ENCODE measurements around the gene MAP6D1. TPM values are rescaled to one million over a fixed set of nuclear protein-coding genes. Genes with fewer than 3 reads are reported as not detected.
A peak's percentile ranks its signal among the peaks of the same experiment; 100 is the strongest.

MAP6D1 gene
- 1 to 10 TPM in 1 of 2 donors, under 1 TPM in 1; 1.00 to 1.4 TPM for total RNA-seq

DNA sequence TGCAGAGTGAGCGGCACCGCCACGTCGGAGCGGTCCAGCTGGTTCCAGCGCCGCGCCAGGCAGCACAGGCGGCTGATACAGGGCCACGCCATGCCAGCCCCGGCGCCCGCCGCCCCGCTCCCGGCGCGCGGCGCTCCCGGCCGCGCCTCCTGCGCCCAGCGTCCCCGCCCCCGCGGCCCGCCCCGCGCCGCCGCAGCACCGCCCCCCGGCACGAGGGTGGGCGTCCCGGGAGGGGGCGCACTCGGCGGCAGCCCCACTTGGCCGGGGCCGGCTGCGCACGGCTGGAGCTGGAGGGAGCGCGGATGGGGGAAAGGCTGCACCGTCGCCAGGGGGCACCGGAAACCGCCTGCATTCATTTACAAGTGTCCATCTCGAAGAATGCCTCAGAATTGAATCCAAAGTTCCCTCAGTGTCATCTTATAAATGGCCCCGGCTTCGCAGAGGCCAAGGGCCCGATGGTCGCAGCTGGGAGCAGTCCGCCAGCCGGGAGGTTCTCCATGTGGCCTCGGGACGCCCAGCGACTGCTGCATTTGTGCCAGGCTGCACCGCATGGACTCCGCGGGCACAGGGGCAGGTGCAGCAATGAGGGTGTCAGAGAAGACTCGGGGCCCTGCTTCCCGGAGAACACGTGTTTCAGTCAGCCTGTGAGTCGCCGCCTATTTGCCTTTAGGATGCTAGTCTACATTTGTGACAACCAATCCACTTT lies at the start of gene MAP6D1:
Gene MAP6D1, minus strand, starts transcription at position 122 of the 706 bp plus-strand sequence. Its CDS starts 30 bp downstream, at position 92.
- ATAC-seq (replicated peaks in 1 of 2) = peak; percentile 70 to 73
- Mint-ChIP-seq H3K36me3 (ENCODE audit: insufficient read depth in 2 of 2) (no peaks in the 10 kb centered on the region), H3K4me3 (peak within 1 kb of the TSS; percentile 81 to 94), H3K9me3 (no peaks in the 10 kb centered on the region), H3K27ac (peak within 1 kb of the TSS; percentile 76), H3K4me1 (ENCODE audit: low read depth) (peaks cover 8% of the 10 kb centered on the region), H3K27me3 (ENCODE audit: low read depth) (peaks cover 7% of the 10 kb centered on the region)
- peak; percentile 55 to 58 for DNase-seq

DNA sequence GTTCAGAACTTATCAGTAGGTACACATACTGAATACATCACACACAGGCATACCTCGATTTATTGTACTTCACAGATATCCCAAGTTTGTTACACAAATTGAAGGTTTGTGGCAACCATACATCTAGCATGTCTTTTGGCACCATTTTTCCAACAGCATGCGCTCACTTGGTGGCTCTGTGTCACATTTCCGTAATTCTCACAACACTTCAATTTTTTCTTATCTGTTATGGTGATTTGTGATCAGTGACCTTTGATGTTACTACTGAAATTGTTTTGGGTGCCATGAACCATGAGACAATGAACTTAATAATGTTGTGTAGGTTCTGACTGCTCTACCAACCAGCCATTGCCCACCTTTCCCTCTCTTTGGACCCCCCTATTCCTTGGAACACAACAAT lies 48.5 kb upstream of the MAP6D1 start:
- no peak overlapping the region for H3K4me3 Mint-ChIP-seq
- H3K4me1 Mint-ChIP-seq (ENCODE audit: low read depth) = peaks cover 40% of the 10 kb centered on the region
- H3K9me3 Mint-ChIP-seq = no peaks in the 10 kb centered on the region
- no peak overlapping the region for H3K27ac Mint-ChIP-seq
- DNase-seq (no peak), ATAC-seq (replicated peaks in 1 of 2) (no peak)
- peaks cover 0 to 7% of the 10 kb centered on the region in 2 donors for H3K36me3 Mint-ChIP-seq (ENCODE audit: insufficient read depth in 2 of 2)
- no peaks in the 10 kb centered on the region for H3K27me3 Mint-ChIP-seq (ENCODE audit: low read depth)

DNA sequence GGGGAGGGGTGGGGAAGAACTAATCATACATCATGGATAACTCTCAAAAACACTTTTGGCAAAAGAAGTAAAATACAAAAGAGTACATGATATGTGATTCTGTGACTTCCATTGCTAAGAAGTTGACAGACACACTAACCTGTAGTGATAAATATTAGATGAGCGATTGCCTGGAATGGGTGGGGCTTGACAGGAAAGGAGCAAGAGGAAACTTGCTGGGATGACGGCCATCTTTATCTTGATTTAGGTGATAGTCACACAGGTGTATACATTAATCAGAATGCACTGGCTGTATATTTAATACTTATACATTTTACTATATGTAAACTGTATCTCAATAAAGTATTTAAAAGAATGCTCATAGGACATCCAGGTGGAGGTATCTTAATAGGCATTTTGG lies 46.2 kb upstream of the MAP6D1 start:
- ATAC-seq (replicated peaks in 1 of 2) = no peak
- no peak overlapping the region for H3K27ac Mint-ChIP-seq
- H3K4me1 Mint-ChIP-seq (ENCODE audit: low read depth) = peaks cover 23% of the 10 kb centered on the region
- no peak overlapping the region for H3K4me3 Mint-ChIP-seq
- no peaks in the 10 kb centered on the region for H3K9me3 Mint-ChIP-seq
- no peaks in the 10 kb centered on the region for H3K27me3 Mint-ChIP-seq (ENCODE audit: low read depth)
- no peak for DNase-seq
- H3K36me3 Mint-ChIP-seq (ENCODE audit: insufficient read depth in 2 of 2) = peaks cover 2 to 3% of the 10 kb centered on the region in 2 donors

DNA sequence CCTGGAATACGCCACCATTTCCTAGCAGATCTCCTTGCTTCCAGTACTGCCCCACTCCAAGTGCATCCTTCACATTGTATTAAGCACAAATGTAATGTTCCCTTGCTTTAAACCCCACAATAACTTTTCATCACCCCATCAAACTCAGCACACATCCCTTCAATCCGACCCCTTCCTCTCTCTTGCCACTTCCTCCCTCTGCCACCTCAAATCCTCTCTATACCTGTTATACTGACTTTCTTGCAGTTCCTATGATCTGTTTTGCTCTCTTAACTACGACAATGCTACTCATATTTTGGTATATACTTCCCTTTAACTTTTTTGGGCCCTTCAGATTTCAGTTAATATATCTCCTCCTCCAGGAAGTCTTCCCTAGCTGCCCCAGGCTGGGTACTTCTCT lies 45.2 kb upstream of the MAP6D1 start:
- H3K4me1 Mint-ChIP-seq (ENCODE audit: low read depth) = peaks cover 22% of the 10 kb centered on the region
- ATAC-seq (replicated peaks in 1 of 2) = no peak
- DNase-seq = no peak
- H3K36me3 Mint-ChIP-seq (ENCODE audit: insufficient read depth in 2 of 2) = peaks cover 2 to 4% of the 10 kb centered on the region in 2 donors
- no peaks in the 10 kb centered on the region for H3K9me3 Mint-ChIP-seq
- H3K27me3 Mint-ChIP-seq (ENCODE audit: low read depth) = no peaks in the 10 kb centered on the region
- H3K4me3 Mint-ChIP-seq = no peak overlapping the region
- peak overlapping the region; percentile 55 for H3K27ac Mint-ChIP-seq

DNA sequence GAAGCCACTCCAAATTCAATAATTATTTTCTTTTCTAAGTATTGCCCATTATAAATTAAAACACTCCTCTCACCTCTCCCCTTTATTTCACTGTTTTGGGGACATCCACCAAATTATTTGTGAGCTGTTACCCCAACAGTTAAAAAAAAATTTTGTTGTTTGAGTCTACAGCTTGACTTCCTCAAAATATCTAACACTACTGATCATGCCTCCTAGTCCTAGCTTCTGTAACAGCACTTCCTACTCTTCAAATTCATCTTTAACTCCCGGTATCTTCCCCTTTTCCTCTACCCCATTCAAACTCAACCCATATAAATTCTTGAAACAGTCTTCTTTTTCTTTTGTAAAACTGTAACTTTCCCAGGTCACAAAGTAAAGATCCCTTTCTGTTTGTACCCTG lies 43.4 kb upstream of the MAP6D1 start:
- Mint-ChIP-seq H3K4me1 (ENCODE audit: low read depth) (peaks cover 22% of the 10 kb centered on the region), H3K4me3 (no peak overlapping the region), H3K9me3 (no peaks in the 10 kb centered on the region), H3K27me3 (ENCODE audit: low read depth) (no peaks in the 10 kb centered on the region), H3K36me3 (ENCODE audit: insufficient read depth in 2 of 2) (peaks cover 2 to 7% of the 10 kb centered on the region in 2 donors), H3K27ac (peak overlapping the region; percentile 10)
- DNase-seq (no peak), ATAC-seq (replicated peaks in 1 of 2) (no peak)

DNA sequence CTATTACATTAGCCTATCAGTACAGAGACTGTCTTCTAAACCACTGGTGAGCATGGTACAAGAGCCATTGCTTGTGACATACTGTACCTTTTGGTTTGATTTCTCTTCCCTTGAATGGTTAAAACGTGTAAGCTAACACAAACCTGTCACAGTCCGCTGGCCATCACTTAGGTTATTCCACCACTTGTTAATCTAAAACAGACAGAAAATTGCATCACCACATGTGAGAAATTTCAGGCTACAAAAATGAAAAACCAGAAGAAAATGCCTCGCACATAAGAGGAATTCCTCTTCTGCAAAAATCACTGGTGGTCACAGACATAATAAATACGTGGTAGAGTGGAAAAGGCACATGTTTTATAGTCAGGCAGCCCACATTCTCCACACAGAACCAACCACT lies 37.2 kb upstream of the MAP6D1 start:
- H3K27ac Mint-ChIP-seq = no peak overlapping the region
- DNase-seq (no peak), ATAC-seq (replicated peaks in 1 of 2) (no peak)
- peaks cover 0 to 15% of the 10 kb centered on the region in 2 donors for H3K36me3 Mint-ChIP-seq (ENCODE audit: insufficient read depth in 2 of 2)
- no peaks in the 10 kb centered on the region for H3K9me3 Mint-ChIP-seq
- H3K4me1 Mint-ChIP-seq (ENCODE audit: low read depth) = no peaks in the 10 kb centered on the region
- H3K4me3 Mint-ChIP-seq = no peak overlapping the region
- H3K27me3 Mint-ChIP-seq (ENCODE audit: low read depth) = no peaks in the 10 kb centered on the region

DNA sequence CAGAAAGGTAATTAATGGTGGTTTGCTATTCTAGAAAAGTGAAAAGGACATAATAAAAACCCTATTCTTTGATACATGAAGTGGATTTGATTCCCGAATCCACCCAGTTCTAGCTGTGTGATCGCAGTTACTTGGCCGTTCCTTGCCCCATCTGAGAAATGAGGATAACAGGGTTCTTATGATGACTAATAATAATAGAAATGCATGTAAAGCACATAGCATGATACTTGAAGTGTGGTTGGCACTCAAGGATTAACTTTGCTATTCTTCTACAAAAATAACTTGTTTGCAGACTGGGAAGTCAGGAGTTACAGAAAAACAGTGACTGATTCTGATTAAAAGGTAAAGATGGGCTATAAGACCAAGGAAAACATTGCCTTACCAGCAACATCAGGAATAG lies 32.5 kb upstream of the MAP6D1 start:
- Mint-ChIP-seq H3K27ac (peak overlapping the region; percentile 52), H3K36me3 (ENCODE audit: insufficient read depth in 2 of 2) (peaks cover 3 to 17% of the 10 kb centered on the region in 2 donors), H3K4me3 (no peak overlapping the region), H3K27me3 (ENCODE audit: low read depth) (no peaks in the 10 kb centered on the region), H3K9me3 (no peaks in the 10 kb centered on the region), H3K4me1 (ENCODE audit: low read depth) (no peaks in the 10 kb centered on the region)
- ATAC-seq (replicated peaks in 1 of 2) = no peak
- DNase-seq = no peak

DNA sequence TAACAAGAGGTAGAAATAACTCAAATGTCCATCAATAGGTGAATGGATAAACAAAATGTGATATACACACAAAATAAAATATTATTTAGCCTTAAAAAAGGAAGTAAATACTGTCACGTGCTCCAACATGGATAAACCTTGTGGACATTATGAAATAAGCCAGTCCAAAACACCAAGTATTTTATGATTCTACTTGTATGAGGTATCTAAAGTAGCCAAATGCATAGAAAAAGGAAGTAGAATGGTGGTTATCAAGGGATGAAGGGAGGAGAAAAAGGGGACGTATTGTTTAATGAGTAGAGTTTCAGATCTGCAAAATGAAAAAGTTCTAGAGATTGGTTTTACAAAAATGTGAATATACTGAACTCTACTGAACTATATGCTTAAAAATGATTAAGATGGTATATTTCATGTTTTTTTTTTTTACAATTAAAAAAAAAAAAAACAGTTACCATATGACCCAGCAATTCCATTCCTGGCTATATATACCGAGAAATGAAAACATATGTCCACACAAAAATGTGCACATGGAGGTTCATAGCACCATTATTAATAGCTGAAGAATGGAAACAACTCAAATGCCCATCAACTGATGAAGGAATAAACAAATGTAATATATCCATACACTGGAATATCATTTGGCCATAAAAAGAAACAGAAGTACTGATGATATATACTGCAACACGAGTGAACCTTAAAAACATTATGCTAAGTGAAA lies 29.1 kb upstream of the MAP6D1 start:
- Mint-ChIP-seq H3K4me3 (no peak overlapping the region), H3K9me3 (no peaks in the 10 kb centered on the region), H3K36me3 (ENCODE audit: insufficient read depth in 2 of 2) (peaks cover 3 to 13% of the 10 kb centered on the region in 2 donors), H3K27ac (no peak overlapping the region), H3K4me1 (ENCODE audit: low read depth) (peaks cover 2% of the 10 kb centered on the region), H3K27me3 (ENCODE audit: low read depth) (no peaks in the 10 kb centered on the region)
- ATAC-seq (replicated peaks in 1 of 2) (no peak), DNase-seq (no peak)

DNA sequence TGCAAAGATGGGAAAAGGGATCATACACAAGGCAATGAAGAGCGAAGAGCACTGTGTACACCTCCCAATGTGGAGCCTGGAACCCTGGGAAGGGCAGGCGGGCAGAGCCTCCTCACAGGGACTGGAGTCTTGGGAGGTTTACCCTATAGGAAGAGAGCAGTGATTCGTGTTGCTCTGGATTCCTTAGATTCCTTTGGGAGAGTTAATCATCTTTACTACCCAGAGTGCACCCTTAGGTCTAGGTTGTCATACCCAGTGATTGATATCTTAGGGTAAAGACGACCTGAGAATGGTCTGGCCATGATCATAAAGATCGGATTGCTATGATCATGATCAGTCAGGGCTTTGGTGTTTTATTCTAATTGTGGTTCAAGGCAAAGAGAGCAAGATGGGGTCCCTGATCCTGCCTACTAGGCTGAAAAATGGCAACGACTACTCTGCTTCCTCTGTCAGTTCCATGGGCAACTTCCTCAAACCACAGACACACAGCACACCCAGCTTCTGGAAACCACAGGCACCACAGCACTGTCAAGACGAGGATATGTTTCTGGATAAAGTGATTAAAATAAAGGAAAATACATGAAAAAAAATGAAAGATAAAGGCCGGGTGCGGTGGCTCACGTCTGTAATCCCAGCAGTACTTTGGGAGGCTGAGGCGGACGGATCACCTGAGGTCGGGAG lies 20.4 kb upstream of the MAP6D1 start:
- Mint-ChIP-seq H3K27me3 (ENCODE audit: low read depth) (no peaks in the 10 kb centered on the region), H3K9me3 (no peaks in the 10 kb centered on the region), H3K4me3 (no peak overlapping the region), H3K27ac (no peak overlapping the region), H3K36me3 (ENCODE audit: insufficient read depth in 2 of 2) (peaks cover 2 to 15% of the 10 kb centered on the region in 2 donors), H3K4me1 (ENCODE audit: low read depth) (peaks cover 20% of the 10 kb centered on the region)
- DNase-seq = no peak
- no peak for ATAC-seq (replicated peaks in 1 of 2)

DNA sequence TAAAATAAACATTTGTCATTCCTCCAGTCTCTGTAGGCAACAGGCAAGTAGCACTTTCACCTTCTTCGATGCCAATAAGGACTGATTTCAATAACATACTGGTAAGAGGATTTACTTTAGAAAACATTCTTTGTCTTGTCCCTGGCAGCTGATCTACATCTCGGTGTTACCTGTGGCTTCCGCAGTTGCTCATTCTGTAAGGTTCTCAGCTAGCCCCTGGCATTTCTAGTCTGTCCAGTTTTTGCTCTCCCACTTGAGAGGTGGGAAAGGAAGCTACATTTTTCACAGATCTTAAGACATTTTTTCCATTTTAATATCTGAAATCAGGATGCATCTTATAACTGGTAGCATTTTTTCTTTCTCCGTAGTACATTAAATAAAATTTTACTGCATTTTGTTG lies 19.7 kb upstream of the MAP6D1 start:
- peaks cover 2 to 11% of the 10 kb centered on the region in 2 donors for H3K36me3 Mint-ChIP-seq (ENCODE audit: insufficient read depth in 2 of 2)
- H3K9me3 Mint-ChIP-seq = no peaks in the 10 kb centered on the region
- no peak overlapping the region for H3K4me3 Mint-ChIP-seq
- no peak for ATAC-seq (replicated peaks in 1 of 2)
- H3K27ac Mint-ChIP-seq = peak overlapping the region; percentile 12
- DNase-seq = no peak
- H3K27me3 Mint-ChIP-seq (ENCODE audit: low read depth) = no peaks in the 10 kb centered on the region
- peaks cover 20% of the 10 kb centered on the region for H3K4me1 Mint-ChIP-seq (ENCODE audit: low read depth)

DNA sequence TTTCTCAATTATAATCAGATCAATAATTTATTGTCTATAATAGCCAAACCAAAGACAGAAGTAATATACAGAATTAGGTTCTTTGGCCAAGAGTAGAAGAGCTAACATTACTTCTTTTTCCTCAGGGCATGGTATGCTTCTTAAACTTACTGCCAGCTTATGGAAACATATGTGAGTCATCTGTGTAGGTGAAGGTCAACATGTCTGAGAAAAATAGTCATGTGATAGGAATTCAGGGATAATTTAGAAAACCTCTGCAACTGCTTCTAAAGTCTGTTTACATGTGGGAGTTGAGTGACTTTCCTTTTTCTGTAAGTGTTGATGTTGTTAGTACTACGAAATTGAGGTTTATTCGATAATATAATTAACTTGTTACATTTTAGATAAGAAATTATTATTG lies 19.2 kb upstream of the MAP6D1 start:
- Mint-ChIP-seq H3K4me3 (no peak overlapping the region), H3K27me3 (ENCODE audit: low read depth) (no peaks in the 10 kb centered on the region), H3K9me3 (no peaks in the 10 kb centered on the region), H3K36me3 (ENCODE audit: insufficient read depth in 2 of 2) (peaks cover 3 to 14% of the 10 kb centered on the region in 2 donors), H3K27ac (peak overlapping the region; percentile 13), H3K4me1 (ENCODE audit: low read depth) (peaks cover 19% of the 10 kb centered on the region)
- ATAC-seq (replicated peaks in 1 of 2) = no peak
- no peak for DNase-seq

DNA sequence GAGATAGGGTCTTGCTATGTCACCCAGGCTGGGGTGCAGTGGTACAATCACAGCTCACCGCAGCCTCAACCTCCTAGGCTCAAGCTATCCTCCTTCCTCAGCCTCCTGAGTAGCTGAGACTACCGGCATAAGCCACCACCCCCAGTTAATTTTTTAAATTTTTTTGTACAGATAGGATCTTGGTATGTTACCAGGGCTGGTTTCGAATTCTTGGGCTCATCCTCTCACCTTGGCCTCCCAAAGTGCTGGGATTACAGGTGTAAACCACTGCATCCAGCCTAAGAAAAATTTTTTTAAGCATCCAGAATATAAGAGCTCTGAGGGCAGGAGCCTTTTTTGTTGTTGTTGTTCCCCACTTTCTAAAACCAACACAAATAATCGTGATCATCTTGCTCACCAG lies 14.4 kb upstream of the MAP6D1 start:
- H3K36me3 Mint-ChIP-seq (ENCODE audit: insufficient read depth in 2 of 2) = peaks cover 3 to 10% of the 10 kb centered on the region in 2 donors
- H3K27ac Mint-ChIP-seq = no peak overlapping the region
- H3K27me3 Mint-ChIP-seq (ENCODE audit: low read depth) = no peaks in the 10 kb centered on the region
- H3K4me3 Mint-ChIP-seq = no peak overlapping the region
- ATAC-seq (replicated peaks in 1 of 2) (no peak), DNase-seq (no peak)
- H3K9me3 Mint-ChIP-seq = no peaks in the 10 kb centered on the region
- peaks cover 6% of the 10 kb centered on the region for H3K4me1 Mint-ChIP-seq (ENCODE audit: low read depth)

DNA sequence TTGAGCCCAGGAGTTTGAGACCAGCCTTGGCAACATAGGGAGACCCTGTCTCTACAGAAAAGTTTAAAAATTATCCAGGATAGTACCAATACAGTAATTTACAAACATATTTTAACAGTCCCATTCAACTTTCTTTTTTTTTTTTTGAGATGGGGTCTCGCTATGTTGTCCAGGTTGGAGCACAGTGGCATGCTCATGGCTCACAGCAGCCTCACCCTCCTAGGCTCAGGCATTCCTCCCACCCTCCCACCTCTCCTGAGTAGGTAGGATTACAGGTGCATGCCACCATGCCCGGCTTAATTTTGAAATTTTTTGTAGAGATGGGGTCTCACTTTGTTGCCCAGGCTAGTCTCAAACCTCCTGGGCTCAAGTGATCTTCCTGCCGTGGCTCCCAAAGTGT lies 12.5 kb upstream of the MAP6D1 start:
- H3K27me3 Mint-ChIP-seq (ENCODE audit: low read depth) = no peaks in the 10 kb centered on the region
- H3K4me1 Mint-ChIP-seq (ENCODE audit: low read depth) = no peaks in the 10 kb centered on the region
- H3K36me3 Mint-ChIP-seq (ENCODE audit: insufficient read depth in 2 of 2) = peaks cover 3 to 12% of the 10 kb centered on the region in 2 donors
- no peak overlapping the region for H3K4me3 Mint-ChIP-seq
- DNase-seq (no peak), ATAC-seq (replicated peaks in 1 of 2) (no peak)
- no peaks in the 10 kb centered on the region for H3K9me3 Mint-ChIP-seq
- H3K27ac Mint-ChIP-seq = no peak overlapping the region

All from activated T-cell treated with anti-CD3 and anti-CD28 coated beads, Interleukin-2, amount 50 U/mL, for 72 hours (primary cell).